GM21447 (cell line): ENCODE data around the gene PDE7B.

Source experiments
- ATAC-seq: cut with Tn5 transposase; IDR thresholded peaks from one replicate; pipeline ENCODE4 v1.9.1; 2021; ENCODE audit not compliant: unreplicated experiment

The PDE7B gene

DNA sequence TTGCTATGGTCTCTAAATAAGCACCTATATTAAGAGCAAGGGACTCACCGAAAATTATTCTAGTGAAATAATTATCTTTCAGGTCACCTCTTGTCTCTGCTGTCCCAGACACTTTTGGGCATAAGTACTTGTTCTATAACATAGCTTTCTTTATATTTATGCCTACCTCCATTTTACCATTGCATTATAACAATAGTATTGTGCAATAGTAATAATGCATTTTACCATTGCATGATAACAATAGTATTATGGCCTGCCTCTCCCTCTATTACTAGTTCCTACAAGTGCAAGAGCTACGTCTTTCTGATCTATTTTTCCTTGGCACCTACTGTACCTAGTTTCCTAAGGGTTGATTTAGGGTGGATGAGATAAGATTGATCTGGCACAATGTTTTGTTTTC, 169.2 kb downstream of the PDE7B start:
- ATAC-seq = no peak

- no peak for ATAC-seq
Observed at GRCh38 chr6:136022224-136022874, 170.8 kb downstream of the PDE7B start.

DNA sequence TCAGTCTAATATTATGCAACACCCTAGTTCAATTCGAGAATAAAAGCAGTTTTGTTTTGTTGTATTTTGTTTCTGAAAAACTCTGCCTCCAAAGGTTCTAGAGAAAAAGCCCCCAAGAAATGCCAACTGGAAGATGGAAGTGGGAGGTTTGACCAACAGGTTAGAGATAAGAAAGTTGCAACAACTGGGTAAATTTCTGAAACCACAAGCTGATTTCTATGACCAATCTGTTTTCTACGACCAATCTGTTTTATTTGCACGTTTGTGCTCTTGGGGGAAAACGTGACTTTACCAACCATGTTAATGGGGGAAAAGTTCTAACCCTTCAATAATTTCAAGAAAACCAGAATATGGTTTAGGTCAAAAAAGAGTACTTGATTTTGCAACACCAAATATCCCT, 173.2 kb downstream of the PDE7B start:
- no peak for ATAC-seq

DNA sequence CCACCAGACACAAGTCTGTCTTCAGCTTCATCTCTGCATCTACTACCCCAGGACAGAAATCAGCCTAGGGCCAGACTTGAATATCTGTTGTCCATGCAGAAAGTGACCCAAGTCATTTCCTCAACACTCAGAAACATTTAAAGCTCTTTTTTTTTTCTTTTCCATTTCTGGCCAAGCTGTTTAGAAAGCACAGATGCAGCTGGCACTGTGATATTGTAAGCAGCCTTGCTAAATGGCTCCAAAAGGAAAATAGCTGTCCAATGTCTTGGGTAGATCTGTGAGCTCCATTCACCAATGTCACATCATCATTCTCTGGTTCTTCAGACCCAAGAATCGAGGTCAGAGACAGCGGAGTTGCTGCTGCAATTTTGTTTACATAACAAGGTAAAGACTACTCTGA, 174.2 kb downstream of the PDE7B start:
- no peak for ATAC-seq

GRCh38 chr6:136030131-136030530, 178.6 kb downstream of the PDE7B start:
- no peak for ATAC-seq

DNA sequence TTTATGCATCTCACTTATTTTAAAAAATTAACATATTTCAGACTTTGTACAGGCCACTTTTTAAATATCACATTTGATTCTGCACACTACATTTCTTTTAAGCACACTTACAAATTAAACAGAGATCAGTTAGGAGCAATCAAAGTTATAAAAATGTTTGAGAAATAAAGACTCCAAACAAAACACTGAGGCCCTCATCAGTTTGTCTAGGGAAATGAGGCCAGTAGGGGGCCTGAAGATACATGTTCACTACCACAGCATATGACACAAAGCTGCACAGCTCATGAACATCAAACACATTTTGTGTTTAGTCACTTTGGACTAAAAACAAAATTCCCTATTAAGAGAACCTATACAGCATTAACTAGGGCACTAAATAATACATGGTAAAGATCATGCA, 180.5 kb downstream of the PDE7B start:
- no peak for ATAC-seq

DNA sequence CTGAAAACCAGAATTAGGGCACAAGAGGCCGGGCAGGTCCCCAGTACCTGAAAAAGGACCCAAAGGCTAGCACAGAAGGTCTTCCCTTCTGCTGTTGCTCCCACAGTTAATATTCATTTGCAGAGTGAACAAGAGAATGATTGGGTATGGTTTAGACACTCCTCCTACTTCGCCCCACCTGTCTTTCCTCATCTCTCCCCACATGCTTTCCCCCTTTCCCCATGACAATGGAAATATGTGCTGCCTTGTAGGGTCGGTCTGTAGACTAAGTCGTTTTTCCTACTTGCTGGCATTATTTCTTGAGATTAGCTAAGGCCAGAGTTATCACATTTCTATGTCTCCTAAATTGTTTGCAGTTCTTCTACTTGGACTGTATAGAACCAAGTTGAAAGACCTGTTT, 181.9 kb downstream of the PDE7B start:
- ATAC-seq = no peak

- no peak for ATAC-seq
Observed at GRCh38 chr6:136034422-136034821, 182.9 kb downstream of the PDE7B start.

DNA sequence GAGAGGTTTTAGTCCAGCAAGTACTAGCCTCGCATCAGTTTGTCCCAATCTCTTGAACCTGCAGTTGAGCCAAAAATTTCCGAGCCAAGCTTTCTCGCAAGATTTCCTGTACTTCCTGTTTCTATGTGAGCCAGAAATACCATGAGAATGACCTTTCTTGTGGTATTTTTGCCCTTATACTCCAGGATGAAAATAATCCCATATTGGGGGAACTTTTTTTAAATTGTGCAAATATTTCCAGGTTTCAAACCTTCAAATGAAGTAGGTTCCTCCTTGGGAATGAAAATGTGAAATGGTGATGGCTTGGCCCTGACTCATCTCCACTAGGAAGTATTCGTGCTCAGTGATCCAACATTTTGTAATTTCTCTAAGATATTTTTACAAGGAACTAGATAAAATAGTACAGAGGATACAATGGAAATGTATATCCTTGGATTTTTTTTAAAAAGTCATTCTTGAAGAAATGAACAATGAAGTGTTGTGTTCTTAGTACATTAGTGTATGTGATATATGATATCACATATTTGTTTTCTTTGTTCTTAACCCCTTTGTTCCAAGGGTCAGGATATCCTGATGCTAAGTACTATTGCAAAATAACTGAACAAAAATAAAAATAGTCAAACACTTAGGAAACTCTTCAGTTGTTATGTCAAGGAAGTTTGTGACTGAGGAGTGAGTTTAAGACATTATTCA, 184.0 kb downstream of the PDE7B start:
- ATAC-seq = no peak

DNA sequence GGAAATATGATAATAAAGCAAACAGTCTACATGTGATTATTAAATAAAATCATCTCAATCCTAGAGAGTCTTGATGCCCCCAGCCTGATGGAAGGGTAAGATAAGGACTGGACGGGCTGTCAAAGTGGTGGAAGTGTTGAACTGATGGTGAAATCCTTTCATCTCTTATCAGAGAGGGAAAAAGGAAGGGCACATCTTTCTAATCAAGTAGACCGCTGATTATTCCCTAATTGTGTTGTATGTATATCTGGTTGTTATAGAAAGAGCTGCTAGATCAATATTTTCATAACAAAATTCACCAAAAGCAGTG, 184.5 kb downstream of the PDE7B start:
- no peak for ATAC-seq

DNA sequence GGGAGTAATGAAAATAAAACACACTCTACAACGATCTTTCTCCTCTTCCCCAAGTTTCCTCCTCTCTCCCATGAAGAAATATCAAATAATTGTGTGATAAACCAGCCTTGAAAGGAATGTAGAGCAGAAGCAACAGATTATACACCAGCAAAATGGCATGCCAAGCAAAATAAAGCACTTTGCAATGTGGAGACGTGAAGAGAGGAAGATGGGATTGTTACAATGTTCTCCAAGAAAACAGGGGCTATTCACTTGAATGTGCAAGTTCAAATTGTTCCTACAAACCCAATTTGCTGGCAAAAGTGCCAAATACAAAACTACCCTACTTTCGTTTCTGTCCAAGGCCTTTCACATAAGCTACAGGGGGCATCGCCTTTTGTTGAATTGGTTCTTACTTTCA, 185.1 kb downstream of the PDE7B start:
- ATAC-seq = no peak

DNA sequence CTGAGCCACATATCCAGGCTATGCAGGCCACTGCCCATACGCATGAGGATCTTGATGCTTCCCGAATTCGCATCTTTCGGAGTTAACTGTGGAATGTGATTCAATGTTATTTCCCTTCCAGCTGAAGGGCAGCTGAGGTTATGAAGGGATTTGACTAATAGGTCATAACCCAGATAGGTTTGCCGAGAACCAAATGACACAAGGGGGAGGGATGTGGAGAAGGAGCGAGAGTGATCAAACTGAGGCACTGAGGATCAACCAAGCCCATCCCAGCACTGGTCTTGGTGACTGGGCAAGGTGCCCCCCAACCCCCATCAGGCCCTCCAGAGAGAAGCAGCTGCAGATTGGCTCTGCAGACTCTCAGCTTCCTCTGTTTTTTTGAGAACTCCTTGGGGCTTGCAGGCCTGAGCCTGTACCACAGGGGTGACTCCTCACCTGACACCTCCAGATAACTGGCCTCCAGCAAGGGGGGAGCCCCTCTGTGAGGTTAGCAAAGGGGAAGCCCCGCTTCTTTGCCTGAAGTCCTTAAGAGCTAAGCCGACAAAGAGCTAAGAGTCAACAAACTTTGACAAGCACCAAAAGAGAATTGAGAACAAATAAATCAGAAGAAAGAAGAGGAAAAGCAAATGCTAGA, 185.9 kb downstream of the PDE7B start:
- no peak for ATAC-seq

DNA sequence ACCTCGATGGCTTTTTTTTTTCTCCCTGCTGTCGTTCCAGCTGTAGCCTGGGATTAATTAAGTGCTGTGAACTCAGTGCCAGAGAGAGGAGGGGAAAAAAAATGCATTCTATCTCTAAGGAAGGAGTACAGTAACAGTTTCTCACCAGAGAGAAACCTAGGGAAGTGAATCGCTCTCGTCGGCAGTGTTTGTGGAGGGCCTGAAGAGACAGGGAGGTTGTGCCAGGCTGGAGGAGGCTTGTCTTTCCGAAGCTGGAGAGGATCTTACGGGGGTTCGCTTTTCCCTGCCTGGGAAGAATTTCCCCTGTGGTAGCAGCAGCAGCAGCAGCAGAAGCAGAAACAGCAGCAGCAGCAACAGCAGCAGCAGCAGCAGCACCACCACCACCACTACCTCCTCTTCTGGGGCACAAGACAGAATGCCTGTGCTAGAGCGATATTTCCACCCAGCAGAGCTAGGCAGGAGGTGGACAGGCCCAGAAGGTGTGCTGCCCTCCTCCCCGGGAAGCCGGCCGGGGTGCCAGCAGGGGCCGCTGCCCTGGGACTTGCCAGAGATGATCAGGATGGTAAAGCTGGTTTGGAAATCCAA, 186.5 kb downstream of the PDE7B start:
- no peak for ATAC-seq

DNA sequence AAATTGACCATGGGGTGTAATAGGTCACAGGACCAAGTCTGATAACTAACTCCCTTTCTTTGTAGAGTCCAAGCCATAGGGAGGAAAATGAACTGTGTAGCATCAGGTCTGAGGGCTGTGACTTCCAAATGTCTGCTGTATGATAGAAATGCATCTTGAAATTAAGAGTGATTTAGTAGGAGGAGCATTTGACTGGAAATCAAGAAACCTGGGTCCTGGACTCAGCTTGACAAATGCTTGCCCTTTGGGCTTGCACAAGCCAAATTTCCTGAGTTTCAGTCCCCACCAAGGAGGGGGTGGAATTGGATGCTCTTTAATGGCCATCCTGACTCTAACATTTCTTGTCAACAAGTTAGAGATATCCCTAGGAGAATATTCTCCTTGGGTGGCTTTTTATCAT, 187.0 kb downstream of the PDE7B start:
- ATAC-seq = no peak

DNA sequence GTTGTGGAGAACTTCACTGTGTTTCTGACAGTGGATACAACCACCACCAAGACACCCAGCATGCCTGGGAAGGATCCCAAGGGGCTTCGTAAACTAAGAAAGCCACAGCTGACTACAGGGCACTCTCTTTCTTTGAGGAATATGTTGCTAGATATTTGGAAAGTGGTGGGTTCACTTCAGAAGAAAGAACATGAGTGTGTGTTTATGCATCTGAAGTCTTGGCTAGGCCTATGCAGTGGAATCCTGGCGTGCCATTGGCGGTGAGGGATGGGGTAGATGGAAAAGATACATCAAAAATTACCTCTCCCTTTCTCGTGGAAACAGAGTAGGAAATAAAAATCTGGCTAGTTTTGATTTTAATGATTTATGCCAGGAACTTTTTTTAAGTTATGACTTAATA, 187.7 kb downstream of the PDE7B start:
- no peak for ATAC-seq

DNA sequence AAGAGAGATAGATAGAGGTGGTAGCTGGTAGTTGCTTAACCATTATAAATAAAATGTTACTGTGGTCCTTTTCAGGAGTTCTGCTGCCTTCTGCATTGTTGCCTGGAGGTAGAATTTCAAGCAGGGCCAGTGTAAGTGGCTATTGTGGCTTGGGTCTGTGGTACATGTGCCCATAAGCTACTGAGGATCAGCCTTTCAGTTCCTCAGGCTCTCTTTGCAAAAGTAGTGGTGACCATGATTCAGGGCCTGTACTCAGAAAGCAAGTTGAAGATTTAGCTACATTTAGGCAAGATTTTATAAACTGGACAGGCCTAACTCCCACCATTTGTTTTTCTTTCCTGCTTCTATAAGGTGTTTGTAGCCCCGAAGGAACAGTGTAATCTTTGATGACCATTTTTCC, 199.0 kb downstream of the PDE7B start:
- no peak for ATAC-seq

- ATAC-seq = no peak
Observed at GRCh38 chr6:136051140-136051775, 199.8 kb downstream of the PDE7B start.

DNA sequence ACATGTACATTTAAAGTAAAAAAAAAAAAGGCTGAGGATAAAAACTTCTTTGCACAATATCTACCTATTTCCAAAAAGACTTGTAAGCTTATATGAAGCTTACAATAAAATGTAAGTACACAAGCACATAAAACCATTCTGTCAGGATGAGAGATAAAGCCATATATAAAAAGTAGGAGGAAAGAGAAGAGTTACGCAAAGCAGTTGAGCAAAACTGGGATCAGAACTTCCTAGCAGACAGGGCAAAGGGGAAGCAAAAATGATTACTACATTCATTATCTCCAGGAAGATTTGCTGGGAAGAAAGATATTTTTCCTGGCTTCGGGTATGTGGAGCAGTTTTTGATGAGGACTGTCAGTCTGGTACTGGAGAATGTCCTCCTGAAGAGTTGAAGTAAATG, 200.5 kb downstream of the PDE7B start:
- ATAC-seq = no peak

DNA sequence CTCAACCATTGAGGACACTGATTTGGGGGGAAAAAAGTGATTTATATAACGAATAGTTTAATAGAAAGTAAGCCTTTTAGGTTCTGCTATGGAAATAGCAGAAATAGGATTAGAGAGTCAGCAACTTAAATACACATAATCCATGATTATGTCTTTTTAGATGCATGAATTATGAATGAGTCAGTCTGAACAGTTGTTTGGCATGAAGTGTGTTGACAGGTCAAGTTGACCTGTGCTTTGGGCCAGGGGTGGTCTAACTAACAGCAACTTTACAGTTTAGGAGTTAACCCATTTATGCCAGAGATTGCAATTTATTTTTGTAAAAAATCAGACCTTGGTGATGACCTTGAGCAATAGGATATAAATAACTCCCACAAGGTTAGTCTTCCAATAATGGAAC, 207.4 kb downstream of the PDE7B start:
- no peak for ATAC-seq

DNA sequence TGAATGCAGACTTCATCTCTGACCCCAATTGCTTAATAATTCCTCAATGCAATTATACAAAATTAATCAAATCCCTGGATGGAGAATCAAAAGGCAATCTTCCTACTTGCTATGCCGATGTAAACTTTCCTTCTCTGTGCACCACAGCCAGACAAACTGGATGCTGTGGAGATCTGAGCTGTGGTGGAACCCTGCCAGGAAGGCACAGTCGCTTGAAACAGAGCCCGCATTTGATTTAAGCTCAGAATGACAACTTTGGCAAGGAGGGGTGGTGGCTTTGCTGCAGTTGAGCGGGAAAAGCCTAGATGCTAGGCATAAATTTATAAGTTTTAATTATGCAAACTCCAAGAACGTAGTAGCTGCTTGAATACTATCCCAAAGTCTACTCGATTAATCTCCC, 207.8 kb downstream of the PDE7B start:
- ATAC-seq = no peak

- ATAC-seq = no peak
Observed at GRCh38 chr6:136060052-136060451, 208.6 kb downstream of the PDE7B start.

DNA sequence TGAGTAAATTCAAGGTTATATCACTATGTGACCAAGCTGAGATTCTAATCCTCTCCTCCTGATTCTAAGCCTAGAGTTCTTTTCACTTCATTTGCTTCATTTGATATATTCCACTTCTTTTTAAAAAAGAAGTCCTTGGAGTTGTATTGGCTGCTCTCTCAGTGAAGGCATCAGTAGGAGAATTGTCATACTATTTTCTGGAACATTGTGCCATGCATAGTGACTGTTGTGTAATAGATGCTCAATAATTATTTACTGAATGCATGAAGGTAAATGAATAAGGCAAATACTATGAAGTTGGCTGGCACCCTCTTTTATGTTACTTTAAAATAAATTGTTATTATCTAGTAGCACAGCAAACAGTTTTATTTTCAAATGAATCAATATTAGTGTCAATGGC, 209.3 kb downstream of the PDE7B start:
- ATAC-seq = no peak
